Gastrocnemius medialis (tissue), 4 donors: ENCODE results near the gene DENND4B.

Source experiments
- POLR2A ChIP-seq, 2 donors: fragments of 450-650 bp; IDR thresholded peaks; one replicate each; pipeline ENCODE4 v1.6.1; 2017; ENCODE audit warnings: antibody characterized with exemption in 2 of 2, mild to moderate bottlenecking in 2 of 2, moderate library complexity in 2 of 2
- TF ChIP-seq, protein P1 (sequence below), 5 experiments: fragments of 450-650 bp in 3 of 5; fragments of 200-600 bp in 2 of 5; sonication (generic) in 2 of 5; IDR thresholded peaks in 4 of 5; conservative IDR thresholded peaks in 1 of 5; 1 replicate in 4 of 5; 2 replicates in 1 of 5; pipeline ENCODE4 v1.5.1; 2016 to 2019; ENCODE audit warnings: antibody characterized with exemption in 5 of 5, mild to moderate bottlenecking in 3 of 5, moderate library complexity in 3 of 5

DNA sequence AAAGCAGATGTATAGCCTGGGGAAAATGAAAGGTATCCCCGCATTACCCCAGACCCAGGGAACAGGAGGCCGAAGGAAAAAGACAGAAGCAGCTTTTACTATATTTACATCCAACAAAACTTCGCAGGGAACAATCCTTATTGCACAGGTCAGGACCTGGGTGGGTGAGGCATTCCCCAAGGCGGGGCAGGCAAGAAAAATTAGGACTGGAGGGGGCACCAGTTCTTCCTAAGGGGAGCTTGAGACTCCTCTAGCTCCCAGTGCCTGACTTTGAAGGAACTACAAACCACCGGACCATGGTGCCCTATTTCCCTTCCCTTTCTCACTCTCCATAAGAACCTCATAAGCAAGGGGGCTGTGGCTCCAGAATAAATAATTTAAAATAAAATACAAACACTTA lies 17.1 kb downstream of the DENND4B start:
- no peak for TF ChIP-seq POLR2A (IDR thresholded peaks at IDR 0.05)
- TF ChIP-seq, protein P1, sequence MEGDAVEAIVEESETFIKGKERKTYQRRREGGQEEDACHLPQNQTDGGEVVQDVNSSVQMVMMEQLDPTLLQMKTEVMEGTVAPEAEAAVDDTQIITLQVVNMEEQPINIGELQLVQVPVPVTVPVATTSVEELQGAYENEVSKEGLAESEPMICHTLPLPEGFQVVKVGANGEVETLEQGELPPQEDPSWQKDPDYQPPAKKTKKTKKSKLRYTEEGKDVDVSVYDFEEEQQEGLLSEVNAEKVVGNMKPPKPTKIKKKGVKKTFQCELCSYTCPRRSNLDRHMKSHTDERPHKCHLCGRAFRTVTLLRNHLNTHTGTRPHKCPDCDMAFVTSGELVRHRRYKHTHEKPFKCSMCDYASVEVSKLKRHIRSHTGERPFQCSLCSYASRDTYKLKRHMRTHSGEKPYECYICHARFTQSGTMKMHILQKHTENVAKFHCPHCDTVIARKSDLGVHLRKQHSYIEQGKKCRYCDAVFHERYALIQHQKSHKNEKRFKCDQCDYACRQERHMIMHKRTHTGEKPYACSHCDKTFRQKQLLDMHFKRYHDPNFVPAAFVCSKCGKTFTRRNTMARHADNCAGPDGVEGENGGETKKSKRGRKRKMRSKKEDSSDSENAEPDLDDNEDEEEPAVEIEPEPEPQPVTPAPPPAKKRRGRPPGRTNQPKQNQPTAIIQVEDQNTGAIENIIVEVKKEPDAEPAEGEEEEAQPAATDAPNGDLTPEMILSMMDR (IDR thresholded peaks at IDR 0.05 in 4 of 5, conservative IDR thresholded peaks at IDR 0.05 in 1 of 5): no peak
